Aorta (tissue), 5 donors: Measurements from ENCODE around the gene CLCNKA. TPM values are rescaled to one million over a fixed set of nuclear protein-coding genes. Genes with fewer than 3 reads are reported as not detected.
"Not testable (repeated sequence)": the region's sequence is repeated elsewhere in the genome, so short reads cannot be mapped to it uniquely, and the experiment has no call there.

ENCODE experiments used
- ATAC-seq: fragments of 200-7000 bp; cut with Tn5 transposase; one replicate; pipeline ENCODE4 v1.9.1; 2022; ENCODE audit warnings: moderate library complexity; ENCODE audit not compliant: low FRiP score
- DNase-seq, 2 donors: peaks; one replicate each; pipeline ENCODE4 v3.0.0-alpha.2; 2020
- H3K27ac ChIP-seq, 2 donors: one replicate each; pipeline ENCODE4 v1.5.1; 2013; ENCODE audit warnings: low read length in 2 of 2, mild to moderate bottlenecking in 2 of 2, moderate library complexity in 2 of 2, control low read depth in 1 of 2, inconsistent platforms in 1 of 2, low read depth in 1 of 2
- H3K27me3 ChIP-seq, 2 donors: one replicate each; pipeline ENCODE4 v1.6.1; 2013; ENCODE audit warnings: control low read depth in 1 of 2, low read length in 1 of 2, mild to moderate bottlenecking in 1 of 2, moderate library complexity in 1 of 2; ENCODE audit not compliant: insufficient read depth in 2 of 2, control insufficient read depth in 1 of 2
- H3K36me3 ChIP-seq, 2 donors: one replicate each; pipeline ENCODE4 v1.6.1; 2013; ENCODE audit warnings: control low read depth in 1 of 2, low read length in 1 of 2, mild to moderate bottlenecking in 1 of 2; ENCODE audit not compliant: insufficient read depth in 2 of 2, control insufficient read depth in 1 of 2
- H3K4me1 ChIP-seq, 2 donors: one replicate each; pipeline ENCODE4 v1.6.1; 2013; ENCODE audit warnings: low read length in 2 of 2, control low read depth in 1 of 2, mild to moderate bottlenecking in 1 of 2, moderate library complexity in 1 of 2; ENCODE audit not compliant: insufficient read depth in 2 of 2, control insufficient read depth in 1 of 2
- H3K4me3 ChIP-seq, 2 donors: one replicate each; pipeline ENCODE4 v1.5.1; 2013; ENCODE audit warnings: low read length in 2 of 2, control low read depth in 1 of 2, mild to moderate bottlenecking in 1 of 2
- H3K9me3 ChIP-seq: one replicate; pipeline ENCODE4 v1.6.1; 2013; ENCODE audit warnings: mild to moderate bottlenecking, low read length; ENCODE audit not compliant: control insufficient read depth
- WGBS, 2 donors: extraction: QIAGEN DNeasy Blood & Tissue Kit; methylation state at CpG; one replicate each; pipeline ENCODE4 v1.1.7; 2013; 5-methylcytosine and 5-hydroxymethylcytosine counted together
- intact Hi-C, 2 donors: fragments of 100-400 bp; cut with DNase I; formaldehyde crosslinking; loops; one replicate each; pipeline versions ENCODE4 v1.14.2 to v1.15.0; 2022
- polyA plus RNA-seq, 2 donors: library from polyadenylated mRNA; stranded (reverse); fragments of 200-250 nt; gene quantifications; one replicate each; pipeline ENCODE4 v1.2.3, GENCODE V29; 2013
- total RNA-seq, 2 donors: library from RNA; stranded (reverse); fragmentation: NEBNext Ultra II Directional; extraction: Animal tissue kit (Norgen Biotek cat#: 25700); gene quantifications; one replicate each; pipeline ENCODE4 v1.2.1, GENCODE V29; 2021
- donor health status: healthy with polysubstance abuse.
- donor health status: Bipolar disorder and iron deficiency.
- donor health status: DM: no; HTN: no; CAD: no.
- donor health status: DM: no; HTN: no; CAD: no.
- donor health status: DM: yes; HTN: yes; CAD: no.

Gene CLCNKA
- total and polyA plus RNA-seq, 4 donors, result 1.0 to 4.5 (median 1.3) TPM; not detected in 1

DNA sequence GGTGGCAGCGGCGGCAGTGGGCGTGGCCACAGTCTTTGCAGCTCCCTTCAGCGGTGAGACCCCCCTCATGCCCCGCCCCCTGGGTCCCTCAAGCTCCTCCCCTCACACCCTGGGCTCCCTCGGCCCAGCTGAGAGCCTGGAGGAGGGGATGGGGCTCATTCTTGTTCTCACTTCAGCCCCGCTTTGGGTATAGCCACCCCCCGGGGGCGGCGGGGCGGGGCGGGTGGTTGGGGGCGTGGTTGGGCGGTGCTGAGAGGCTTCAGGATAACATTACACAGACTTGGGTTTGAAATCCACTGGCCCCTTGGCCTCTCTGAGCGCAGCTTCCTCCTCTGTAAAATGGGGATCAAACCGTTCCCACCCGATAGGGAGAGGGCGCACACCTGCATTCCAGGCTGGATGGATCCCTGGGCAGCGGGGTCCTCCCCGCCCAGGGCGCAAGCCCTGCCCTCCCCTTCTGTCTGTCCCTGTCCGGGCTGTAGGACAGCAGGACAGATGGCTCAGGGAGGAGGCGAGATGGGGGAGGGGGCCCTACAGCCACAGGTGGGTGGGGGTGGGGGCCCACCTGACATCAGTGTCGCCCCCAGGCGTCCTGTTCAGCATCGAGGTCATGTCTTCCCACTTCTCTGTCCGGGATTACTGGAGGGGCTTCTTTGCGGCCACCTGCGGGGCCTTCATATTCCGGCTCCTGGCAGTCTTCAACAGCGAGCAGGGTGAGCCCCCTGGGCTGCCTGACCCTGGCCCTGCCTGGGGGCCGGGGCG is 5.1 kb downstream of the CLCNKA start:
- Histone ChIP-seq H3K4me1 (no peaks in the 10 kb centered on the region), H3K36me3 (no peaks in the 10 kb centered on the region), H3K27ac (no peak overlapping the region), H3K9me3 (no peaks in the 10 kb centered on the region), H3K27me3 (no peaks in the 10 kb centered on the region), H3K4me3 (no peak overlapping the region)
- WGBS, 2 donors, result 21 to 22% methylated on average over 30 to 33 of the region's 33 CpGs
- intact Hi-C loops, result no loop called here
- ATAC-seq, result peak; percentile 37
- no peak for DNase-seq

DNA sequence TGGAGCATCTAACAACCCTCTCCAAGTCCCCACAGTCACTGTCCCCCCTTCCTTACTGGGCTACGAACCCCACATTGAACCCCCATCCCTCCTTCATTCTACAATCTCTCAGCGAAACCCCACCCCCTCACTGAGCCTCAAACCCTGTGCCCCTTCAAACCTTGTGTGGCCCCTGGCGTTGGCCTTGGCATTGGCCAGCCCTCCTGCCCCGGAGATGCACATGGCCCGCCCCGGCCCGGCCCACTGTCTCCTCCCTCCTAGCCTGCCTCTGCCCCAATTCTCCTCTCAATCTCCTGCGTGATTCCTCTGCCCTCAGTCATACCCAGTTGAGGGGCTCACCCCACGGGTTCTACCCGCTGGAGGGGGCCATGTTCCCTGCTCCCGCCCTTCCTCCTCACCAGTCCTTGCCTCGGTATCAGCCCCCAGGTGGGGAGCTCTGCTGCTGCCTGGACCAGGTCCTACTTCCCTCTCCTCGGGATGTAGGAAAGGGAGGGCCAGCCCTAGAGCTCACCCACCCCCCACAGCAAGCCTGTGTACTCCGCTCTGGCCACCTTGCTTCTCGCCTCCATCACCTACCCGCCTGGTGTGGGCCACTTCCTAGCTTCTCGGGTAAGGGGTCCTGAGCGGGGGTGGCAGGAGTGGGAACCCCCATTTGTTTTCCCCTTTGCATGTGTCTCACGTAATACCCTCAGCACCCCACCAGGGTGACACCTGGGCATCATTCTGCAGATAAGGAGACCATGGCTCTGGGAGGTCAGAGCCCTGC is 6.6 kb downstream of the CLCNKA start:
- DNase-seq (no peak), ATAC-seq (no peak)
- WGBS, 2 donors, result 80 to 81% methylated on average over 19 of the region's 19 CpGs
- no peak overlapping the region for H3K27ac ChIP-seq
- no peak overlapping the region for H3K4me3 ChIP-seq
- H3K27me3 ChIP-seq, result no peaks in the 10 kb centered on the region
- no peaks in the 10 kb centered on the region for H3K9me3 ChIP-seq
- H3K36me3 ChIP-seq, result no peaks in the 10 kb centered on the region
- H3K4me1 ChIP-seq, result no peaks in the 10 kb centered on the region
- intact Hi-C loops, result no loop called here

DNA sequence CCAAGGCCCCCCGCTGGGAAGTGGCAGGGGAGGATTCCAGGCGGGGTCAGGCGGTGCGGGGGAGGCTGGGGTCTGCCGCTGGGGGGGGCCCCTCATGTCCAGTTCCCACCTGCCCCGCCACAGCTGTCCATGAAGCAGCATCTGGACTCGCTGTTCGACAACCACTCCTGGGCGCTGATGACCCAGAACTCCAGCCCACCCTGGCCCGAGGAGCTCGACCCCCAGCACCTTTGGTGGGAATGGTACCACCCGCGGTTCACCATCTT is 7.1 kb downstream of the CLCNKA start:
- H3K27ac ChIP-seq, intact Hi-C loops, H3K9me3 ChIP-seq, H3K36me3 ChIP-seq, DNase-seq, ATAC-seq, H3K4me3 ChIP-seq, H3K4me1 ChIP-seq, H3K27me3 ChIP-seq: not testable (repeated sequence)
- 76 to 87% methylated on average over 10 to 13 of the region's 13 CpGs for WGBS, 2 donors

DNA sequence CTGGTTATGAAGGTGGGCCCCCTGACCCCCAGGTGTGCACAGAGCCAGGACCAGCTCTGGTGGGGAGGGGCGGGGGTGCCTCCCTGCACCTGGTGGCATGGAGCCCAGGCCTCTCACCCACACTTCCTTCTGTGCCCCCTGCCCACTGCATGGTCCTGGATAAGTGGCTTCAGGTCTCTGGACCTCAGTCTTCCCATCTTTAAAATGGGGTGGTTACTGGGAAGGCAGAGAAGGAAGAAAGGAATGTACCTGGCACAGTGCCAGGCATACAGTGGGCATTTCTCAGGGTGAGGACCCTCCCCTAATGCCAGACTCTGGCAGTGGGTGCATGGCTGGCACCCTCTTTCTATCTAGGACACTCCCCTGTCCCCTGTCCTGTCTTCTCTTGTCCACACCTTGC is 7.5 kb downstream of the CLCNKA start:
- no peaks in the 10 kb centered on the region for H3K36me3 ChIP-seq
- WGBS, 2 donors, result 85 to 98% methylated on average over 1 of the region's 1 CpG
- no peak overlapping the region for H3K27ac ChIP-seq
- no peaks in the 10 kb centered on the region for H3K27me3 ChIP-seq
- no peaks in the 10 kb centered on the region for H3K4me1 ChIP-seq
- H3K9me3 ChIP-seq, result no peaks in the 10 kb centered on the region
- intact Hi-C loops, result no loop called here
- H3K4me3 ChIP-seq, result no peak overlapping the region
- ATAC-seq, result no peak
- no peak for DNase-seq

DNA sequence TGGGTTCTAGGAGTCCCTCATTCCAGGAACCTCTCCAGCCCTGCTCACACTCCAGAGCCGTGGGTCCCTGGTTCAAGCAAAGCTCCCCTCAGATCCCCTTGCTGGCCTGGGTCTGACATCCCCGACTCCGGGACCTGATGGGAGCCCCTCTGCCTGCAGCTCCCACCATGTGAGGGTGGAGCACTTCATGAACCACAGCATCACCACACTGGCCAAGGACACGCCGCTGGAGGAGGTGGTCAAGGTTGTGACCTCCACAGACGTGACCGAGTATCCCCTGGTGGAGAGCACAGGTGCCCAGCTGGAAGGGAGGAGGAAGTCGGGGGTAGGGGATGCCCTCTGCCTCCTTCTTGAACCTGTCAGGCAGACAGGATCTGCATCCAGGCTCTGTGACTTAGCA is 9.7 kb downstream of the CLCNKA start:
- no peak overlapping the region for H3K4me3 ChIP-seq

DNA sequence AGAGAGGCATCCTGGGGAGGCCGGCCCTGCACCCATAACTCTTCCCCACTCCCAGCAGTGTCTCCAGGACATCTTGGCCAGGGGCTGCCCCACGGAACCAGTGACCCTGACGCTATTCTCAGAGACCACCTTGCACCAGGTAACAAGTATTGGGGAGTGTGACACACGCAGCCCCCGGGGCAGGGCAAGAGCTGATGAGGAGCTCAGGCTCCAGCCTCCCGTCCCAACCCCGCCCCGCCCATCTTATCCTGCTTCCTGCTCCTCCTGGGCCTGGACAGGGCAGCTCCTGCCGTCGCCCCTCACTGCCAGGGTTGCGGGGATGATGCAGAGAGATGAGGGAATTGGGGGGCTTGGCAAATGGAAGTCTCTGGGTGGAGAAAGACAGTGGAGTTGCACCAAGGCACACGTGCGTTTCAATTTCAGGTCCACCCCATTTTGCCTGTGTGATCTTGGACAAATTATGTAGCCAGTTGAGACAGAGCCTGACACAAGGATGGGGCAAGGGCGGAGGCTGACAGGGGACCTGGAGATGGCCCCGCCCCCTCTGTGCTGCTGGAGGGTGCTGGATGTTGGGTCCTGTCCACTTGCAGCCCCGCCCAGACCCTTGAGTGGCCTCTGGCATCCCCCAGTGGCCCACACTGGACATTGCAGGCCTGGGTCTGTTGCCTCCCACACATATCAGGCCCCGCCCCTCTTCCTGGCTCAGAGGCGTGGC is 10.7 kb downstream of the CLCNKA start:
- Histone ChIP-seq H3K9me3 (no peaks in the 10 kb centered on the region), H3K27me3 (no peaks in the 10 kb centered on the region), H3K27ac (no peak overlapping the region), H3K4me1 (no peaks in the 10 kb centered on the region), H3K4me3 (no peak overlapping the region), H3K36me3 (no peaks in the 10 kb centered on the region)
- intact Hi-C loops, result loop anchor here (1.0 to 2.0 kb wide), 2 partner anchors 23 to 24 kb away; no protein-coding TSS in a partner anchor
- peak; percentile 94 for ATAC-seq
- WGBS, 2 donors, result 47 to 52% methylated on average over 18 of the region's 18 CpGs
- peak; percentile 90 to 95 for DNase-seq

More for the DNA sequence above, 9.7 kb downstream of the CLCNKA start:
- intact Hi-C loops, result no loop called here
- ATAC-seq (no peak), DNase-seq (no peak)
- WGBS, 2 donors, result 89 to 90% methylated on average over 8 of the region's 8 CpGs
- H3K9me3 ChIP-seq, result no peaks in the 10 kb centered on the region
- no peaks in the 10 kb centered on the region for H3K36me3 ChIP-seq
- no peaks in the 10 kb centered on the region for H3K4me1 ChIP-seq
- no peaks in the 10 kb centered on the region for H3K27me3 ChIP-seq
- no peak overlapping the region for H3K27ac ChIP-seq

DNA sequence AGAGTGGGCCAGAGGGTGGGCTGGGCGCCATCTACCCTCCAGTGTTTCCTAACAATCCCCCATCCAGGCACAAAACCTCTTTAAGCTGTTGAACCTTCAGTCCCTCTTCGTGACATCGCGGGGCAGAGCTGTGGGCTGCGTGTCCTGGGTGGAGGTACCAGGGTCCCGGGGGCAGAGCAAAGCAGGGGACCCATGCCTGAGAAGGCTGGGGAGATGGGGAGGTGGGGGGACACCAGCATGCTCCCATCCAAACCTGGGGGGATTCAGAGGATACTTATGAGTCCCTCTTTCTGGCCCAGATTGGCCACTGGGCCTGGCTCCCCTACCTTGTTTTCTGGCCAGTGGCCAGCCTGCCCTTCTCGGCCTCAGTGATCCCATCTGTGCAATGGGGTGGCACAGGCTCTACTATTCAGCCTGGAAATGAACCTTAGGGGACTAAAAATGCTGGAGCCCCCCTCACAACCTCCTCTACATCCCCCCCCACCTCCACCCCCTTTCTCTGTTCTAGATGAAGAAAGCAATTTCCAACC is 11.3 kb downstream of the CLCNKA start:
- not testable (repeated sequence) for H3K9me3 ChIP-seq, H3K27me3 ChIP-seq, H3K4me1 ChIP-seq, H3K27ac ChIP-seq, ATAC-seq, H3K36me3 ChIP-seq, DNase-seq, H3K4me3 ChIP-seq
- intact Hi-C loops, result loop anchor here in 1 of 2 donors (2.0 kb wide), 1 partner anchor 24 kb away; no protein-coding TSS in a partner anchor
- 61 to 64% methylated on average over 7 of the region's 7 CpGs for WGBS, 2 donors

DNA sequence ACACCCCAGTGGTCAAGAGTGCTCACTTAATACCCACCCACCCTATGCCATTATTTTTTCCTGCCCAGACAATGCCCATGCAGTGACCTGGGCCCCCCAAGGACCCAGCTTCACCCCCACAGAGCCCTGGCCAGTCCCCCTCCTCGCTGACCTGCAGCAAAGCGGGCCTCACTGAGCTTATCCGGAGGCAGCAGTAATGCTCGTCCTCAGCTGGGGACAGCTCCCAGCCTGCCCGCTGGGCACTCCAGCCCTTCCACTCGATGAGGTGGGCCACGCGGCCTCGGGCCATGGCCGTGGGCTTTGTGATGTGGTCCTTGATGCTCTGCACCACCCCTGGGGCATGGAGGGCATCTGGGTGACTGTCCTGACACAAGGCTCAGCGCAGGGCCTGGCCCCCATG is 14.6 kb downstream of the CLCNKA start:
- intact Hi-C loops, H3K27me3 ChIP-seq, DNase-seq, H3K36me3 ChIP-seq, H3K9me3 ChIP-seq, H3K27ac ChIP-seq, H3K4me3 ChIP-seq, ATAC-seq, H3K4me1 ChIP-seq: not testable (repeated sequence)
- 92 to 93% methylated on average over 10 to 11 of the region's 11 CpGs for WGBS, 2 donors
